HepG2 (cell line): Measurements from ENCODE around the gene PTPRB. TPM values are rescaled to one million over a fixed set of nuclear protein-coding genes. Genes with fewer than 3 reads are reported as not detected.

ENCODE experiments used
- ATAC-seq: fragments of 200-7000 bp; cut with Tn5 transposase; 3 replicates; pipeline ENCODE4 v1.9.1; 2020; ENCODE audit warnings: mild to moderate bottlenecking, moderate library complexity
- BruUV-seq: library from RNA; stranded (reverse); fragments of 400-500 nt; replicated peaks from 2 replicates; lab custom pipeline; 2021; lab: Mats Ljungman, UMichigan
- CTCF ChIA-PET: fragments of 300-600 bp; formaldehyde crosslinking; extraction: SDS; loops from one replicate; lab custom pipeline; 2021; ENCODE audit warnings: low total read pairs, inconsistent platforms, low intra/inter-chr PET ratio; lab: Yijun Ruan, JAX
- POLR2A ChIA-PET: fragments of 350-600 bp; sonication (Branson Sonifier 250); formaldehyde crosslinking; loops from one replicate; lab custom pipeline; 2020; ENCODE audit warnings: antibody characterized with exemption, inconsistent platforms; lab: Yijun Ruan, JAX
- DNase-seq: peaks from one replicate; pipeline ENCODE4 v3.0.0-alpha.2; 2015; ENCODE audit warnings: low spot score
- FAIRE-seq: peaks from 3 replicates; lab custom pipeline; 2011; peaks lifted over from hg19 to GRCh38; lab: Jason Lieb, UNC
- H2AFZ ChIP-seq: one replicate; pipeline ENCODE4 v1.6.1; 2011; ENCODE audit warnings: low read length, inconsistent platforms
- H3K27ac ChIP-seq: fragments of 300-600 bp; 3 replicates; pipeline ENCODE4 v1.8.0; 2011; ENCODE audit warnings: mixed run types, mild to moderate bottlenecking, mixed read lengths, low read length, inconsistent platforms; ENCODE audit not compliant: insufficient read depth; ENCODE audit errors: extremely low read length
- H3K27me3 ChIP-seq, 2 experiments: fragments of 200-600 bp in 1 of 2; 2 replicates in 1 of 2; 3 replicates in 1 of 2; pipeline versions ENCODE4 v1.6.0 to v1.8.0; 2011; ENCODE audit warnings: low read length in 2 of 2, mild to moderate bottlenecking in 2 of 2, moderate library complexity in 2 of 2, inconsistent platforms in 1 of 2; ENCODE audit not compliant: insufficient read depth in 2 of 2, control insufficient read depth in 1 of 2
- H3K36me3 ChIP-seq, 2 experiments: fragments of 200-600 bp in 1 of 2; replicated peaks in 1 of 2; 2 replicates in 1 of 2; 3 replicates in 1 of 2; pipeline versions ENCODE4 v1.5.1 to v1.8.0; 2011; ENCODE audit warnings: low read length in 2 of 2, inconsistent platforms in 1 of 2; ENCODE audit not compliant: insufficient read depth in 2 of 2, control insufficient read depth in 1 of 2
- H3K4me1 ChIP-seq: 2 replicates; pipeline ENCODE4 v1.5.1; 2012; ENCODE audit warnings: low read length, inconsistent platforms; ENCODE audit not compliant: insufficient read depth
- H3K4me2 ChIP-seq: 2 replicates; pipeline ENCODE4 v1.6.0; 2011; ENCODE audit warnings: low read depth, low read length, inconsistent platforms
- H3K4me3 ChIP-seq, 3 experiments: fragments of 200-600 bp in 1 of 3; sonication (generic), shearing (Covaris generic) in 1 of 3; replicated peaks in 1 of 3; 2 replicates each; pipeline ENCODE4 v1.5.1; 2011 to 2016; ENCODE audit warnings: low read length in 3 of 3, inconsistent platforms in 2 of 3, low read depth in 2 of 3, mild to moderate bottlenecking in 2 of 3, control low read depth in 1 of 3, mixed read lengths in 1 of 3; ENCODE audit not compliant: insufficient read depth in 1 of 3
- H3K79me2 ChIP-seq: one replicate; pipeline ENCODE4 v1.6.1; 2011; ENCODE audit warnings: low read length, inconsistent platforms; ENCODE audit not compliant: insufficient read depth
- H3K9ac ChIP-seq: 2 replicates; pipeline ENCODE4 v1.6.0; 2011; ENCODE audit warnings: mild to moderate bottlenecking, low read depth, low read length, inconsistent platforms; ENCODE audit not compliant: insufficient read depth
- H3K9me3 ChIP-seq: 2 replicates; pipeline ENCODE4 v1.5.1; 2012; ENCODE audit warnings: mild to moderate bottlenecking, low read length
- H4K20me1 ChIP-seq: 2 replicates; pipeline ENCODE4 v1.6.0; 2011; ENCODE audit warnings: inconsistent platforms, mild to moderate bottlenecking, low read length, moderate library complexity; ENCODE audit not compliant: insufficient read depth
- ASH2L ChIP-seq: fragments of 300-600, 200-600 bp; sonication (generic); IDR thresholded peaks from 2 replicates; pipeline ENCODE4 v1.7.0; 2017; ENCODE audit warnings: low read depth, mild to moderate bottlenecking, moderate library complexity, mixed read lengths, low read length; ENCODE audit not compliant: insufficient read length
- ATF1 ChIP-seq: IDR thresholded peaks from 2 replicates; pipeline ENCODE4 v1.6.1; 2016; ENCODE audit warnings: mild to moderate bottlenecking, control low read depth
- CAMTA2 ChIP-seq: sonication (generic); formaldehyde crosslinking; IDR thresholded peaks from 2 replicates; pipeline ENCODE4 v1.4.0; 2020; ENCODE audit warnings: mild to moderate bottlenecking, missing genetic modification reagents, borderline replicate concordance
- DBP ChIP-seq: sonication (generic); formaldehyde crosslinking; IDR thresholded peaks from 2 replicates; pipeline ENCODE4 v1.4.0; 2020; ENCODE audit warnings: missing genetic modification reagents; ENCODE audit errors: not compliant biosample characterization
- NCOA5 ChIP-seq: sonication (generic); formaldehyde crosslinking; IDR thresholded peaks from 2 replicates; pipeline ENCODE4 v1.4.0; 2020; ENCODE audit warnings: missing genetic modification reagents
- NFRKB ChIP-seq: fragments of 450-650 bp; IDR thresholded peaks from 2 replicates; pipeline ENCODE4 v1.6.1; 2017
- RELA ChIP-seq: sonication (generic); formaldehyde crosslinking; IDR thresholded peaks from 2 replicates; pipeline ENCODE4 v1.4.0; 2020; ENCODE audit warnings: missing genetic modification reagents
- RORA ChIP-seq: sonication (generic); formaldehyde crosslinking; IDR thresholded peaks from 2 replicates; pipeline ENCODE4 v1.5.0; 2020; ENCODE audit warnings: mild to moderate bottlenecking, missing genetic modification reagents, moderate library complexity
- SMAD9 ChIP-seq: sonication (generic); formaldehyde crosslinking; IDR thresholded peaks from 2 replicates; pipeline ENCODE4 v1.5.1; 2020; ENCODE audit warnings: mild to moderate bottlenecking, missing genetic modification reagents
- SMARCE1 ChIP-seq: fragments of 450-650 bp; IDR thresholded peaks from 2 replicates; pipeline ENCODE4 v1.6.1; 2017; ENCODE audit warnings: borderline replicate concordance
- SNRNP70 ChIP-seq: fragments of 200-400 bp; formaldehyde crosslinking; IDR thresholded peaks from 2 replicates; pipeline ENCODE4 v1.6.1; 2017; ENCODE audit warnings: mild to moderate bottlenecking, low read depth, low read length, moderate library complexity
- SRSF4 ChIP-seq: fragments of 200-400 bp; formaldehyde crosslinking; IDR thresholded peaks from one replicate; pipeline ENCODE4 v1.6.1; 2018; ENCODE audit warnings: mild to moderate bottlenecking, low read depth, low read length, moderate library complexity; ENCODE audit not compliant: poor library complexity, severe bottlenecking
- SRY ChIP-seq: sonication (generic); formaldehyde crosslinking; IDR thresholded peaks from 2 replicates; pipeline ENCODE4 v1.8.0; 2022; ENCODE audit warnings: mild to moderate bottlenecking, missing genetic modification reagents
- ZNF263 ChIP-seq: sonication (generic); formaldehyde crosslinking; IDR thresholded peaks from 2 replicates; pipeline ENCODE4 v1.4.0; 2020; ENCODE audit warnings: missing genetic modification reagents
- ZNF335 ChIP-seq: sonication (generic); formaldehyde crosslinking; IDR thresholded peaks from 2 replicates; pipeline ENCODE4 v1.4.0; 2020; ENCODE audit warnings: missing genetic modification reagents
- ZNF337 ChIP-seq: sonication (generic); formaldehyde crosslinking; IDR thresholded peaks from 2 replicates; pipeline ENCODE4 v1.5.1; 2020; ENCODE audit warnings: missing genetic modification reagents, low read depth, mild to moderate bottlenecking, borderline replicate concordance
- ZNF574 ChIP-seq: sonication (generic); formaldehyde crosslinking; IDR thresholded peaks from 2 replicates; pipeline ENCODE4 v1.4.0; 2020; ENCODE audit warnings: missing genetic modification reagents
- ZNF614 ChIP-seq: IDR thresholded peaks from 2 replicates; pipeline ENCODE4 v1.6.1; 2018; ENCODE audit warnings: missing biosample characterization, missing genetic modification reagents, inconsistent platforms, borderline replicate concordance
- ZNF678 ChIP-seq: sonication (generic); formaldehyde crosslinking; IDR thresholded peaks from 2 replicates; pipeline ENCODE4 v1.4.0; 2020; ENCODE audit warnings: mild to moderate bottlenecking, missing genetic modification reagents
- WGBS: methylation state at CpG from one replicate; pipeline ENCODE4 v1.1.6; 2017; ENCODE audit warnings: low lambda C conversion rate; 5-methylcytosine and 5-hydroxymethylcytosine counted together
- in situ Hi-C: cut with HindIII; loops from 2 replicates; pipeline ENCODE4 v1.10.0; 2017; ENCODE audit warnings: low pct_unique_long_range_greater_than_20kb; ENCODE audit not compliant: extremely low pct_ligation_motif_present
- intact Hi-C: fragments of 100-400 bp; cut with micrococcal nuclease; formaldehyde crosslinking; loops from one replicate; pipeline ENCODE4 v1.10.0; 2022; ENCODE audit not compliant: unreplicated experiment
- polyA plus RNA-seq, 8 experiments: library from polyadenylated mRNA; depleted of rRNA in 3 of 8; stranded (reverse) in 7 of 8; unstranded in 1 of 8; fragments of >200 nt; fragmentation: Illumina TruSeq in 4 of 8; extraction: Trizol in 4 of 8; gene quantifications; 2 replicates each; pipeline versions ENCODE4 v1.2.1 to v1.2.3, GENCODE V29; 2011 to 2016; ENCODE audit warnings: low read depth in 4 of 8, missing spikeins in 1 of 8, mixed read lengths in 1 of 8; ENCODE audit not compliant: insufficient read depth in 1 of 8
- total RNA-seq, 5 experiments: library from RNA; depleted of rRNA; stranded (reverse); fragments of >200 nt; fragmentation: Illumina TruSeq; extraction: Trizol; gene quantifications; 2 replicates each; pipeline ENCODE4 v1.2.3, GENCODE V29; 2016; ENCODE audit warnings: low read depth in 1 of 5

The PTPRB gene
- total and polyA plus RNA-seq, 2 of the 13 experiments (the other 11 are each of a cell fraction or from before 2014, with no cell fraction given), result 0.02 to 0.07 TPM

DNA sequence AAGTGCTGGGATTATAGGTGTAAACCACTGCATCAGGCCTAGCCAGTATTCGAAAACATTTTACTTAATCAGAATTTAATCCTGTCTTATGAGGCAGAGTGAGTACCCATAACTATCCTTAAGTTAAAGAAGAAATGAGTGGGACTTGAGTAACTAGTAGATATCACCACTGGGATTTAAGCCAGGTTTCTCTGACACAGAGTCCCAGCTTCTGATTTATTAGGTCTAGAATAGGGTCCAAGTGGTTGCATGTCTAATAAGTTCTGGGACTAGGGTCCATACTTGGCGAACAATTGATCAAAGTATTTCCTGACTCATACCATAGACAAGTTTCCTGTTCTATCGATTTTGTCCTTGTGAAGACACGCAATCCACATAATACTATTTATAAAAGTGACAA lies 18.9 kb downstream of the PTPRB start (continued):
- TF ChIP-seq DBP (CRISPR knock-in tag) (no peak), ZNF337 (CRISPR knock-in tag) (no peak), ZNF574 (CRISPR knock-in tag) (no peak), ZNF678 (CRISPR knock-in tag) (no peak)

DNA sequence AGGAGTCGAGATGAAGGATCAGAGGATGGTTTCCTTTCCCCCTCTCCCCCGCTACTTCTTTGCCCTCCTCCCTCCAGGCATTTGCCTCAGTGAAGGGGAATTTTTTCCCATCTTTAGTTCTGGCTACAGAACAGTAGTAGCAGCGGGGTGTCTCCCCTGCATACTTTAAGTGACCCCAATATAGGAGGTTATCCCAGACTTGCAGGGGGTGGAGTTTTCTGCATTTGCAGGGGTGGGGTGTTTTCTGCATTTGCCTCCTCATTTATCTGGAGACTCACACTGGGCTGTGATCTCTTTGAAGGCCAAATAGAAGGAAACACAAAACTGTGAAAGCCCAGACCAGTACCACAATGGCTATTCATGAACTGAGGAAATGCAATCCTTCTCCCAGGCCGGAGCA lies 19.8 kb downstream of the PTPRB start:
- no TSS peak for BruUV-seq
- no peak overlapping the region for H2AFZ ChIP-seq
- H3K79me2 ChIP-seq, result no peaks in the 10 kb centered on the region
- no peak for DNase-seq
- POLR2A ChIA-PET, result no interaction called here
- CTCF ChIA-PET, result no interaction called here
- H3K4me2 ChIP-seq, result no peak overlapping the region
- no peaks in the 10 kb centered on the region for H3K4me1 ChIP-seq
- TF ChIP-seq ZNF614 (no peak), NFRKB (no peak), ZNF335 (CRISPR knock-in tag) (no peak), RORA (CRISPR knock-in tag) (no peak), ATF1 (CRISPR knock-in tag) (no peak), SRY (CRISPR knock-in tag) (no peak), SNRNP70 (no peak), ASH2L (no peak), NCOA5 (CRISPR knock-in tag) (no peak), CAMTA2 (CRISPR knock-in tag) (no peak), SRSF4 (no peak), RELA (CRISPR knock-in tag) (no peak), SMAD9 (no peak), ZNF263 (CRISPR knock-in tag) (no peak), SMARCE1 (no peak)
- no peaks in the 10 kb centered on the region for H4K20me1 ChIP-seq
- no peak overlapping the region for H3K4me3 ChIP-seq
- no peak for FAIRE-seq
- no peaks in the 10 kb centered on the region for H3K9me3 ChIP-seq
- no peaks in the 10 kb centered on the region; a peak in 1 of 5 replicates for H3K27me3 ChIP-seq
- no peak for ATAC-seq
- H3K9ac ChIP-seq, result no peak overlapping the region
- no peaks in the 10 kb centered on the region for H3K36me3 ChIP-seq
- 5% methylated on average over 4 of the region's 4 CpGs for WGBS
- in situ Hi-C loops, result no loop called here
- H3K27ac ChIP-seq, result no peak overlapping the region
- intact Hi-C loops, result no loop called here
